Mammary microvascular endothelial cell (primary cell): ENCODE data around the gene EIF3D. TPM values are rescaled to one million over a fixed set of nuclear protein-coding genes. Genes with fewer than 3 reads are reported as not detected.

Experiments
- total RNA-seq: library from RNA; depleted of rRNA; stranded (reverse); fragments of >200 nt; gene quantifications from 2 replicates; pipeline ENCODE4 v1.2.3, GENCODE V29; 2015

Gene EIF3D, protein sequence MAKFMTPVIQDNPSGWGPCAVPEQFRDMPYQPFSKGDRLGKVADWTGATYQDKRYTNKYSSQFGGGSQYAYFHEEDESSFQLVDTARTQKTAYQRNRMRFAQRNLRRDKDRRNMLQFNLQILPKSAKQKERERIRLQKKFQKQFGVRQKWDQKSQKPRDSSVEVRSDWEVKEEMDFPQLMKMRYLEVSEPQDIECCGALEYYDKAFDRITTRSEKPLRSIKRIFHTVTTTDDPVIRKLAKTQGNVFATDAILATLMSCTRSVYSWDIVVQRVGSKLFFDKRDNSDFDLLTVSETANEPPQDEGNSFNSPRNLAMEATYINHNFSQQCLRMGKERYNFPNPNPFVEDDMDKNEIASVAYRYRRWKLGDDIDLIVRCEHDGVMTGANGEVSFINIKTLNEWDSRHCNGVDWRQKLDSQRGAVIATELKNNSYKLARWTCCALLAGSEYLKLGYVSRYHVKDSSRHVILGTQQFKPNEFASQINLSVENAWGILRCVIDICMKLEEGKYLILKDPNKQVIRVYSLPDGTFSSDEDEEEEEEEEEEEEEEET
- 364 and 411 TPM in 2 replicates for total RNA-seq

DNA sequence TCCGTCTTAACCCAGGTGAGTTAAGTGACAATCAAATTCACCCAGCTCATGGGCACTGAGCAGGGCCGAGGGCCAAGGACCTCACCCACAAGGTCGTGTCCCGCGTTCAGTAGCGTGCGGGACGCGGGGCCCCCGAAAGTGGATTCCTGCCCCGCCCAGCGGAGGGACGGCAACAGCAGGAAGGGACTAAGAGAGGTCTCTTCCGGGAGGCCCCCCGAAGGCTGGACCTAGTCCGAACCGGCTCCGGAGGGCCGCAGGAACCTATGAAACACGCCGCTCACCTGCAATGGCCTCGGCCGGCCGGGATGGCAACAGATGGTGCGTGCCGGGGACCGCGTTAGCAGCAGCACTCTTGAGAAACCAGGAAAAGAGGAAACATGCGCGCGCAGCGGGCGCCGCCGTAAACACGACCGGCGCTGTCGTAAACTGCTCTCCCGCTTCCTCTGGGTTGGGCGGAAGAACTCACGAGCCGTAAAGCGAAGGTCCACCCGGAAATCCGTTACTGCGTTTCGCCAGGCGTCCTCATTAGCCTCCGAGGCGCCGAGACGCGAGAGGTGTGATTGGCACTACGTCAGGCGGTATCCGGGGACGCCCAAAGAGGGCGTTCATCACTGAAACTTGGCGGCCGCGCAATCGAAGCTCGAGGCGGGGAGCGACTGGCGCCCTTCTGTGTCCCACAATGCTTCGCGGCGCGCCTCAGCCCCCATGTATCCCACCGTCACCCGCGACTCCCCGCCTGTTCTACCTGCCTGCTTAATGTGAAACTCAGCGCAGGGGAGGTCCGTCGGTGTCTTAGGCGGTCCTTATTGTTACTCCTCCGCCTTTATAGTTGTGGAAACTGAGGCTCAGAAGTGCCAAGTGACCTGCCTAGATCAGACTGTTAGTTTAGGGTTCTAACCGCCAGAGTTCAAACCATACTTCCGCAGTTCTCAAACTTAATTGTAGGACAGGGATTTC, at the start of gene EIF3D:
Gene EIF3D, minus strand, starts transcription at position 372 of the 957 bp plus-strand sequence. CDS start 3,045 bp downstream, outside the sequence.

DNA sequence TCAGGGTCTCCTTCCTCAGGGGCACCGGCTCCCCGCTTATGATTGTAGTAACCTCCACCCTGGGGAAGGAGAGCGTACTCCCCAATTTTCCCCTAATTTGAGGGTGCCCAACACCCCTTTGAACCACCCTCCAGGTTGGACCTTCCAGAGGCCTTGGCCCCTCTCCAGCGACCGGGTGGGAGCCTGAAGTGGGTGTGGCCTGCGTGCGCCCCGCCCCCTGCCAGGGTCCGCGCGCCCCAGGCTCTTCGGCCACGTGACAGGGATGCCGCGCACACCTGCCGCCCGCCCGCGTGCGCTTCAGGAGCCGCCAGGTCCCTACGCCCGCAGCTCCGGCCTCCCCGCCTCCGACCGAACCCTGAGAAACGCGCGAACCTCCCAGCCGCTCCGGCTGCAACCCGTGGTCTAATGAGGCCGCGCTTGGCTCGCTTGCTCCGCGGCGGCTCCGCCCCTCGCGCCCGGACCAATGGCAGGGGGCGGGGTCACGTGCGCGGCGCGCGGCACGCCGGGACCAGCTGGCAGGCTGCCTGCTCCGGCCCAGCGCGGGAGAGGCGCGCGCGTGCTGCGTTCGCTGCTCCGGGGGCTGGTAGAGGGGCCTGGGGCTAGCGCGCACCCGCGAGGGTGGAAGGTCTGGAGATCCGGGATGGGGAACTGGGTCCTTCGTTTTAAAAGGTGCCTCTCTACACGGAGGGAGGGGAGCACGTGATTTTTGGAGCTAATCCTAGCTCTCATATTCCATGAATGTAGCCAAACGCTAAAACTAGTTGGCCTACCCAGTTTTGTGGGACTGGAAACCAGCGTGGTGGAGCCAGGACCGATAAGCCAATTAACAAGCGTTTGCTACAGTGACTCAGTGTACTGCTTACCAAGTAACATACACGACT, 22.1 kb downstream of the EIF3D start, which contains the start of gene FOXRED2:
Gene FOXRED2, minus strand, starts transcription at position 404 of the 881 bp plus-strand sequence. CDS start 618 bp downstream, outside the sequence.

DNA sequence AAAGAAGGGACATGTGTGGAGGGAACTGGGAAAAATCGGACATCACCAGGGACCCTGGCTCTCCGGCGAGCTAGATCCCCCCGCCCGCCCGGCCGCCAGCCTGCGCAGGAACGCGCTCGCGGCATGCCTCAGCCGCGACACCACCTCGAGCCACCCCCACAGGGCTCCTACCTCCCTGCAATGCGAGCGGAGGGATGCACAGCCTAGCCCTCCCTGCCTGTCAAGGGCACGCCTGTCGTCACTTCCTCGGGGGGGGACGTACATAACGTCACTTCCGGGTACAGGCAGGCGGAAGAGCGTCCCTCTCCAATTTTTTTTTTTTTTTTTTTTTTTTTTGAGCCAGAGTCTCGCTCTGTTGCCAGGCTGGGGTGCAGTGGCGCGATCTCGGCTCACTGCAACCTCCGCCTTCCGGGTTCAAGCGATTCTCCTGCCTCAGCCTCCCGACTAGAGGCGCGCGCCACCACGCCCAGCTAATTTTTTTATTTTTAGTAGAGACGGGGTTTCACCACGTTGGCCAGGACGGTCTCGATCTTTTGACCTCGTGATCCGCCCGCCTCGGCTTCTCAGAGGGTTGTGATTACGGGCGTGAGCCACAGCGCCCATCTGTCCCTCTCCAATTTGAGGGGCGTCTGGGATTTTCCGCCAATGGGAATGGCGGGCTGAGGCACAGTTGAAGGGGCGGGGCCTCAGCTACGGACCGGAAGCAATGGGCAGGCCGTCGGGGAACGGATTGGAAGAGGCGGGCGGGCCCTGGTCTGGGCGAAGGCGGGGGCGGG, 47.4 kb downstream of the EIF3D start, which contains the start of gene TXN2:
Gene TXN2, minus strand, starts transcription at position 248 of the 776 bp plus-strand sequence. CDS start 803 bp downstream, outside the sequence.

Other genes starting within 250 kb of the EIF3D start
- 1,070 and 1,081 TPM in 2 replicates for gene MYH9, start 141.2 kb downstream of the EIF3D start, total RNA-seq
- 94.2 and 97.7 TPM in 2 replicates for gene TXN2, start 47.5 kb downstream of the EIF3D start, total RNA-seq
- gene FOXRED2, start 22.1 kb downstream of the EIF3D start, total RNA-seq = 11.0 and 15.7 TPM in 2 replicates
- gene CACNG2, start 174.6 kb upstream of the EIF3D start, total RNA-seq = not detected in 2 replicates
- gene IFT27, start 247.0 kb upstream of the EIF3D start, total RNA-seq = 13.9 and 15.8 TPM in 2 replicates